Hematopoietic multipotent progenitor cell treated with erythropoietin and hydrocortisone succinate and interleukin-3 and kit ligand, for 15 days (in vitro differentiated cells): Measurements from ENCODE around the gene FREY1.
A peak's percentile ranks its signal among the peaks of the same experiment; 100 is the strongest.

Experiments used
- DNase-seq: peaks from one replicate; pipeline ENCODE4 v3.0.0-alpha.2; 2015; ENCODE audit warnings: low spot score

FREY1 gene

GRCh38 chr11:45928535-45929215, 21.6 kb upstream of the FREY1 start:
- no peak for DNase-seq

- DNase-seq = no peak
Measured at GRCh38 chr11:45927684-45928413, 20.8 kb upstream of the FREY1 start.

GRCh38 chr11:45927332-45927683, 20.2 kb upstream of the FREY1 start:
- DNase-seq = no peak

- DNase-seq = no peak
Measured at GRCh38 chr11:45926536-45927331, 19.7 kb upstream of the FREY1 start.

- DNase-seq = no peak
Measured at GRCh38 chr11:45926001-45926401, 18.9 kb upstream of the FREY1 start.

- no peak for DNase-seq
Measured at GRCh38 chr11:45925550-45925949, 18.5 kb upstream of the FREY1 start.

GRCh38 chr11:45924927-45925326, 17.9 kb upstream of the FREY1 start:
- no peak for DNase-seq

- DNase-seq = no peak
Measured at GRCh38 chr11:45924036-45924915, 17.2 kb upstream of the FREY1 start.

- DNase-seq = no peak
Measured at GRCh38 chr11:45922425-45923082, 15.5 kb upstream of the FREY1 start, which contains the start of gene LARGE2. TSS of gene LARGE2 (plus strand) at chr11:45922656. CDS start at chr11:45922883, 227 bp downstream.

GRCh38 chr11:45921561-45922424, 14.7 kb upstream of the FREY1 start:
- DNase-seq = no peak

- no peak for DNase-seq
Measured at GRCh38 chr11:45920531-45921477, 13.7 kb upstream of the FREY1 start.

GRCh38 chr11:45919806-45920530, 12.9 kb upstream of the FREY1 start:
- DNase-seq = no peak

- no peak for DNase-seq
Measured at GRCh38 chr11:45918962-45919675, 12.0 kb upstream of the FREY1 start.

GRCh38 chr11:45918331-45918941, 11.4 kb upstream of the FREY1 start:
- peak; percentile 62 for DNase-seq

- peak; percentile 96 for DNase-seq
Measured at GRCh38 chr11:45917623-45918330, 10.7 kb upstream of the FREY1 start, which contains the start of gene PEX16. TSS of gene PEX16 (minus strand) at chr11:45917877. CDS start at chr11:45917811, 66 bp downstream.

GRCh38 chr11:45917286-45917622, 10.2 kb upstream of the FREY1 start:
- DNase-seq = no peak

- no peak for DNase-seq
Measured at GRCh38 chr11:45915446-45915845, 8.4 kb upstream of the FREY1 start.
